Upper lobe of left lung (tissue), 4 donors: ENCODE data around the gene PLA2G4B.

ENCODE experiments used
- POLR2A ChIP-seq, 4 donors: fragments of 450-650 bp; IDR thresholded peaks; one replicate each; pipeline ENCODE4 v1.5.1; 2016 to 2017; ENCODE audit warnings: antibody characterized with exemption in 4 of 4, mild to moderate bottlenecking in 2 of 4
- TF ChIP-seq, protein P1 (sequence below), 6 experiments: fragments of 450-650 bp in 4 of 6; fragments of 200-600 bp in 2 of 6; sonication (generic) in 2 of 6; IDR thresholded peaks; one replicate each; pipeline ENCODE4 v1.5.1; 2016 to 2019; ENCODE audit warnings: antibody characterized with exemption in 6 of 6

GRCh38 chr15:41849204-41849603, 10.6 kb downstream of the PLA2G4B start:
- TF ChIP-seq, protein P1, sequence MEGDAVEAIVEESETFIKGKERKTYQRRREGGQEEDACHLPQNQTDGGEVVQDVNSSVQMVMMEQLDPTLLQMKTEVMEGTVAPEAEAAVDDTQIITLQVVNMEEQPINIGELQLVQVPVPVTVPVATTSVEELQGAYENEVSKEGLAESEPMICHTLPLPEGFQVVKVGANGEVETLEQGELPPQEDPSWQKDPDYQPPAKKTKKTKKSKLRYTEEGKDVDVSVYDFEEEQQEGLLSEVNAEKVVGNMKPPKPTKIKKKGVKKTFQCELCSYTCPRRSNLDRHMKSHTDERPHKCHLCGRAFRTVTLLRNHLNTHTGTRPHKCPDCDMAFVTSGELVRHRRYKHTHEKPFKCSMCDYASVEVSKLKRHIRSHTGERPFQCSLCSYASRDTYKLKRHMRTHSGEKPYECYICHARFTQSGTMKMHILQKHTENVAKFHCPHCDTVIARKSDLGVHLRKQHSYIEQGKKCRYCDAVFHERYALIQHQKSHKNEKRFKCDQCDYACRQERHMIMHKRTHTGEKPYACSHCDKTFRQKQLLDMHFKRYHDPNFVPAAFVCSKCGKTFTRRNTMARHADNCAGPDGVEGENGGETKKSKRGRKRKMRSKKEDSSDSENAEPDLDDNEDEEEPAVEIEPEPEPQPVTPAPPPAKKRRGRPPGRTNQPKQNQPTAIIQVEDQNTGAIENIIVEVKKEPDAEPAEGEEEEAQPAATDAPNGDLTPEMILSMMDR (IDR thresholded peaks at IDR 0.05) = no peak
- no peak for TF ChIP-seq POLR2A (IDR thresholded peaks at IDR 0.05)
